ENCODE data around the gene RNU4-1.
A peak's percentile ranks its signal among the peaks of the same experiment; 100 is the strongest.

Gene RNU4-1

DNA sequence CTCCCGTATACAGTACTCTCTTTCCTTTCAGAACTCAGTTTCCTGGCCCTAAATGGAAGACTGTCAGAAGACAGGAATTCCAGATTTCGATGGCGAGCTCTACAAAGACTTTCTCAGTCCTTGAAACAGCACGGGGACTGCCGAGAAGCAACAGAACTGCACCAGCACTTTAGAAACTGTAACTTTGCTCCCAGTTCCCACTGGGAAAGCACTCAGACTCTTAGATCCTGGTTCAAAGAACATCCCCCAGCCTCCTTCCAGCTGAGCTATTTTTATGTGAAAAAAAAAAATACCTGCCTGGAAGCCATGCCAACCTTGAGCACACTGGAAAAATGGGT, 29.3 kb downstream of the RNU4-1 start:
- H3K9me3 ChIP-seq, result no peaks in the 10 kb centered on the region
- peaks cover 0 to 50% (median 38%) of the 10 kb centered on the region in 4 donors for H3K4me1 ChIP-seq
- H3K27me3 ChIP-seq, result no peaks in the 10 kb centered on the region
- H3K4me3 ChIP-seq, result peak overlapping the region; percentile 77 to 100
- DNase-seq, result no peak
- peak overlapping the region; percentile 90 to 96 for H3K27ac ChIP-seq
- TF ChIP-seq, protein P1, sequence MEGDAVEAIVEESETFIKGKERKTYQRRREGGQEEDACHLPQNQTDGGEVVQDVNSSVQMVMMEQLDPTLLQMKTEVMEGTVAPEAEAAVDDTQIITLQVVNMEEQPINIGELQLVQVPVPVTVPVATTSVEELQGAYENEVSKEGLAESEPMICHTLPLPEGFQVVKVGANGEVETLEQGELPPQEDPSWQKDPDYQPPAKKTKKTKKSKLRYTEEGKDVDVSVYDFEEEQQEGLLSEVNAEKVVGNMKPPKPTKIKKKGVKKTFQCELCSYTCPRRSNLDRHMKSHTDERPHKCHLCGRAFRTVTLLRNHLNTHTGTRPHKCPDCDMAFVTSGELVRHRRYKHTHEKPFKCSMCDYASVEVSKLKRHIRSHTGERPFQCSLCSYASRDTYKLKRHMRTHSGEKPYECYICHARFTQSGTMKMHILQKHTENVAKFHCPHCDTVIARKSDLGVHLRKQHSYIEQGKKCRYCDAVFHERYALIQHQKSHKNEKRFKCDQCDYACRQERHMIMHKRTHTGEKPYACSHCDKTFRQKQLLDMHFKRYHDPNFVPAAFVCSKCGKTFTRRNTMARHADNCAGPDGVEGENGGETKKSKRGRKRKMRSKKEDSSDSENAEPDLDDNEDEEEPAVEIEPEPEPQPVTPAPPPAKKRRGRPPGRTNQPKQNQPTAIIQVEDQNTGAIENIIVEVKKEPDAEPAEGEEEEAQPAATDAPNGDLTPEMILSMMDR (IDR thresholded peaks at IDR 0.05), result no peak
- H3K36me3 ChIP-seq, result no peaks in the 10 kb centered on the region
- intact Hi-C loops (cut with DNase I; ENCODE audit: low total_unique reads), result loop anchor here (2.0 kb wide), 2 partner anchors 35 to 63 kb away; partner anchors contain the start of gene RPLP0

DNA sequence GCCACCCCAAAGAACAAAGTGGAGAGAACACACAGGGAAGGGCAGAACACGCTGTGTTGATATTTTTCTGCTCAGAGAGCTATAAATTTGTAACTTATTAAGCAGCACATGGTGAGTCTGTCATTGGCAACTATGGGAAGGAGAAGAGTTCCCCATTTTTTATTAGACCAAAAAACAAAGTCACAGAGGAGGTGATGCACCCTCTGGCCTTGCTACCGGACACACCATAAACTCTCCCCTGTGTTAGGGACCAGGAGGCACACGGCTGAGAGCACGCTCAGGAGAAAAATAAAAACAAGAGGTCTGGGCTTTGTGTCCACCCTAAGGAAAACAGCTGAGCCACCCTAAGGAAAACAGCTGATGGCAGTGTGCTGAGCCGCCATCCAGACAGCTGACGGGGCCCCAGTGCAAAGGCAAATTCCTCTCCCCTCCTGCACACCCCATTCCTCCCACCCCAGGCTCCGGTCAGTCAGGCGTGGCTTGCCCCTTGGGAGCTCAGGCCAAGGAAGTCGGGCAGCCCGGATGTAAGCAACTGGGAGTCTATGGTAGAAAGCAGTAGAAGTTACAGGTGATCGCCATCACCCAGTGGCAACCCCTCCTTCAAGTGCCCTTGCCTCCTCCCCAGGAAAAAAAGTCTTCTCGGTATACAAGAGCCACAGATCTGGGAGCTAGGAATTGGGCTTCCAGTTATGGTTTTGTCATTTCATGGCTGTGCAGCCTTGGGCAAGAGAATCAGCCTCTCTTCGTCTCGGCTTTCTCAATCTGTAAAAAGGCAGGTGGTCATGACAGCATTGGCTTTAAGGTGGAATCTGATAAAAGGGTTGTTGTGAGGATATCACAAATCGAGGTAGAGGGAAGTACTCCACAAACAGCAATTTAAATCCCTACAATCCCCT, 29.9 kb downstream of the RNU4-1 start:
- Histone ChIP-seq H3K9me3 (no peaks in the 10 kb centered on the region), H3K27me3 (no peaks in the 10 kb centered on the region), H3K36me3 (no peaks in the 10 kb centered on the region), H3K27ac (peak overlapping the region; percentile 90 to 96), H3K4me1 (peaks cover 0 to 57% (median 41%) of the 10 kb centered on the region in 4 donors), H3K4me3 (peak overlapping the region; percentile 77 to 100)
- TF ChIP-seq, protein P1 (IDR thresholded peaks at IDR 0.05), result no peak
- peak in 1 of 2 donors; percentile 80 for DNase-seq
- intact Hi-C loops (cut with DNase I; ENCODE audit: low total_unique reads), result no loop called here

DNA sequence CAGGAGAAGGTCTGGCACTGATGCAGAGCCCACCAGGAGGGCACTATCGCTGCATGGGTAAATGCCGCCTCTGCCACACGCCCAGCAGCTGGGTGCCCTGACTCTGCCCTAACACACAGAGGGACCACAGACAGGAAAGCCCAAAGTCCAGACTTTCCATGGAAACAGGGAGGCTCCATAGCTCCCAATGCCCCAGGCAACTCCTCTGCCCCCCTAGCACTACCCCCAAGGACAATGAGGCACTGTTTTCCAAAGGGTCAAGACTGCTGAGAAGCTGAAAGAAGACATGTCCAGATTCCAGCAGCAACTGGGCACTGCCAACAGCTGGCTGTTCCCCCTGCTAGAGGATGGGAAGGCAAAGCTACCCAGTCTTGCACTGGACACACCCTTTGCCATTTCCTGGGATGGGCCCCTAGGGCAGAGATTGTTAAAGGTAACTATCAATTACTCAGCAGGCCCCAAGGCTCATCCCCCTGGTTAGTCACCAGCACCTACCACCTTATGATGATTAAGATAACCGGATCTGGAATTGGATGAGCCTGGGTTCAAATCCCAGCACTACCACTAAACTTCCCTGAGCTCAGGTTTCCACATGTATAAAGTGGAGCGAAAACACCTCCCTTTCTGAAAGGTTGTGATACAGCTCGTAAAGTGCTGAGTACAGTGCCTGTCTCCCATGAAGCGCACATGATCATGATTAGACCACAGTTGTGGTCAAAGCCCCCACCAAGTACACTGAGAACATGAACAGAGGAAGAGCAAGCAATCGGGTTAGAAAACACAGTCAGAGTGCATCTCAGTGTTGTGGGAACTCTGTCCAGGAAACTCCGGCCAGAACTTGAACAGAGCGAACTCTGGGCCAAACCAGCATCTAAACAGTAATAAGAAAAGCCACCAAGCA, 30.8 kb downstream of the RNU4-1 start:
- peak in 1 of 2 donors; percentile 63 for DNase-seq
- Histone ChIP-seq H3K4me1 (peaks cover 0 to 66% (median 48%) of the 10 kb centered on the region in 4 donors), H3K27me3 (no peaks in the 10 kb centered on the region), H3K9me3 (no peaks in the 10 kb centered on the region), H3K27ac (peak overlapping the region; percentile 90 to 96), H3K36me3 (no peaks in the 10 kb centered on the region), H3K4me3 (peak overlapping the region; percentile 77 to 100)
- TF ChIP-seq, protein P1 (IDR thresholded peaks at IDR 0.05), result no peak
- intact Hi-C loops (cut with DNase I; ENCODE audit: low total_unique reads), result no loop called here

DNA sequence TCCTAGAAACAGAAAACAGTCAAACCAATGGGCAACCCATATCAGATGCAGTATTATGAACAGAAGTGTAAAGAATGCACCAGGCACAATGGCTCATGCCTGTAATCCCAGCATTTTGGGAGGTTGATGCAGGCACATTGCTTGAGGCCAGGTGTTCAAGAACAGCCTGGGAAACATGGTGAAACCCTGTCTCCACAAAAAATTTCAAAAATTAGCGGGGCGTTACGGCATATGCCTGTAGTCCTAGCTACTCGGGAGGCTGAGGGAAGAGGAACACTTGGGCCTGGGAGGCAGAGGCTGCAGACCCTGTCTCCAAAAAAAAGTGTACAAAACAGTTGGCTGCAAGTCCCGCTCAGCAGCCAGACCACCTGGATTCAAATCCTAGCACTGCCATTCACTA, 32.4 kb downstream of the RNU4-1 start:
- Histone ChIP-seq H3K4me3 (no peak overlapping the region), H3K9me3 (no peaks in the 10 kb centered on the region), H3K27me3 (no peaks in the 10 kb centered on the region), H3K36me3 (no peaks in the 10 kb centered on the region), H3K27ac (no peak overlapping the region), H3K4me1 (peaks cover 0 to 82% (median 61%) of the 10 kb centered on the region in 4 donors)
- no peak for DNase-seq
- TF ChIP-seq, protein P1 (IDR thresholded peaks at IDR 0.05), result no peak
- intact Hi-C loops (cut with DNase I; ENCODE audit: low total_unique reads), result no loop called here

DNA sequence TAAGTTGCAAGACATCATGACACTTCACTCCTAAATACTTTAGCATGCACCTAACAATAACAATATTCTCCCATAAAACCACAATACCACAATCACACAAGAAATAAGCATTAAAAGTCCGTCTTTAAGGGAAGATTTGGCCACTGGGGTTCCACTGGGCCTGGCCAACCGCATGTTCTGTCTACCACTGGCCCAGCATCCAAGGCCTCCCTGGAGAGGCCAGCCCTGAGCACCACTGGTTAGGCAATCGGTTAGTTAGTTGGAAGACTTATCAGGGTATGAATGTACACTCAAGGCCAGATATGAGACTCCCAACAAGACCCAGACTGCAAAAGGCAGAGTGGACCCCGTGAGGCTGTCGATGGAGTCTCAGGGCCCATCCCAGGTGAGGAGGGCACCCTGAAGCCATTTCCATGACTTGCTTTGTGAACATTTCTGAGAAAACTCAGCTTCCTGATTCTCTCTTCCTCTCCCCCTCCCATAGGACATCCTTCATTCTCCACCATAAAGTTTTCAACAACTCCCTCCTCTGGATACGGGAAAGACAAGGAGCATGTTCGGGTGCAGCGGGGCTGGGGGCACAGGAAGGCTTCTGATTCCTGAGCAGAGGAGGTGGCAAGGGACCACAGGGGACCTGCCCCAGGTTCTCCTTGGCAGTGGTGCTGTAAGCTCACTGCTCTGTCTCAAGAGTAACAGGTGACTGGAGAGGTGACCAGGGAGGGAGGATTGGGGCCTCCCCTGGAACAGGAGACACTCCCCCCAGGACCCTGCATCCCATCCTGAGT, 33.4 kb downstream of the RNU4-1 start:
- Histone ChIP-seq H3K9me3 (no peaks in the 10 kb centered on the region), H3K4me3 (no peak overlapping the region), H3K27me3 (no peaks in the 10 kb centered on the region), H3K36me3 (peaks cover 0 to 6% (median 0%) of the 10 kb centered on the region in 3 donors), H3K27ac (peak overlapping the region in 1 of 2 donors; percentile 80), H3K4me1 (peaks cover 0 to 79% (median 56%) of the 10 kb centered on the region in 4 donors)
- intact Hi-C loops (cut with DNase I; ENCODE audit: low total_unique reads), result no loop called here
- TF ChIP-seq, protein P1 (IDR thresholded peaks at IDR 0.05), result no peak
- peak in 1 of 2 donors; percentile 77 for DNase-seq
